Measurements from ENCODE around the gene CDK17.
"Not testable (repeated sequence)": the region's sequence is repeated elsewhere in the genome, so short reads cannot be mapped to it uniquely, and the experiment has no call there.

The CDK17 gene

DNA sequence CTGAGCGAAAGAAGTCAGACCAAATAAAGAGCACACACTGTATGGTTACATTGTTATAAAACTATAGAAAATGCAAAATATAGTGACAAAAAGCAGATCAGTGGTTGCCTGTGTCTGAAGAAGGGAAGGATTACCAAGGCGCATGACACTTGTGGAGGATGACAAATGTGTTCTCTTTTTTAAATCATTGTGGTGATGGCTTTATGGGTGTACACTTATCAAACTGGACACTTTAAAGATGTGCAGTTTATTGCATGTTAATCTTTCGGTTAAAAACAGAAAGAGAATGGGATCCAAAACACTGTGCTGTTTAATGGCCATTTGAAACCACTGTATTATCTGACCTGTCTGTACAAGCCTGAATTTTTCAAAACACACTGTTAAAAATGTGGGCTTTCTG, 8.8 kb upstream of the CDK17 start:
- no peak for TF ChIP-seq CTCF (IDR thresholded peaks at IDR 0.05; ENCODE audit: insufficient read depth, low read depth, low read length, missing control alignments)
- H3K4me3 ChIP-seq (ENCODE audit: low read depth, low read length): no peak overlapping the region
- DNase-seq (ENCODE audit: low read depth): no peak

DNA sequence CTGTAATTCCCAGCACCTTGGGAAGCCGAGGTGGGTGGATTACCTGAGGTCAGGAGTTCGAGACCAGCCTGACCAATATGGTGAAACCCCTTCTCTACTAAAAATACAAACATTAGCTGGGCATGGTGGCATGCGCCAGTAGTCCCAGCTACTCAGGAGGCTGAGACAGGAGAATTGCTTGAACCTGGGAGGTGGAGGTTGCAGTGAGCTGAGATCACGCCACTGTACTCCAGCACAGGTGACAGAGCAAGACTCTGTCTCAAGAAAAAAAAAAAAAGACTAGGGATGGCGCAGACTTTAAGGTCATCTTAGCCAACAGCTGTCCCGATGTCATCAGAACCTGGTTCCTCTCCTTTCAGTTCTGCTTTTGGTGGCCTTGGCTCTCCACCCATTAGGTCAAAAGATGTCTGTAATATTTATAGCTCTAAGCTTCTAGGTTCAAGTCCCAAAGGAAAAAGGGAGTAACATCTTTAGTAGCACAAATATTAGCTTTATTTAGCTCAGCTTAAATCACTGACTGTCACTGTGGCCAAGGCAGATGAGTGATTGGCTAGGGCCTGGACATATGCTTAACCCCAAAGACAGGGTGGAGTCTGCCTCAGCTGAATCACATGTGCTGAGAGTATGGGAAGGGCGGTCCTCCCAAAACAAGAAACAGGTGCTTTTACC, 7.3 kb upstream of the CDK17 start:
- not testable (repeated sequence) for H3K4me3 ChIP-seq (ENCODE audit: low read depth, low read length)
- DNase-seq (ENCODE audit: low read depth): peak; percentile 95

DNA sequence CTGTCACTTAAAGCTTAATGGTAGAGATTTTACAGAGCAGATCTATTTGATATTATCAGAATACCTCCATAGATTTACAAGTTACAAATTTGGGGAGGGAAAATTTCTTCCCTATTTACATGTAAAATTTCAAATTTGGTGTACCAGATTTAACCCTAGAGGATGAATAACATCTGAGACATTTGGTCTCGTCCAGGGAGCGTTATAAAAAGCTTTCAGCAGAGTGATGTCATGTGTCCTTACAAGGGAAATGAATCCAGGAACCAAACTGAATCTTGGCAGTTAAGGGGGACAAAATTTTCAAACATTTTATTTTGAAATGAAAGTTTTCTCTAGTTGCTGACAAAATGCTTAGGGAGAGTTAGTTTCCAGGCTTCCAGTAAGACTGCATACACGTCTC, 4.5 kb upstream of the CDK17 start:
- no peak for DNase-seq (ENCODE audit: low read depth)
- no peak overlapping the region for H3K4me3 ChIP-seq (ENCODE audit: low read depth, low read length)
- TF ChIP-seq CTCF (IDR thresholded peaks at IDR 0.05; ENCODE audit: insufficient read depth, low read depth, low read length, missing control alignments): no peak

- peak; percentile 82 for DNase-seq (ENCODE audit: low read depth)
- no peak overlapping the region for H3K4me3 ChIP-seq (ENCODE audit: low read depth, low read length)
- no peak for TF ChIP-seq CTCF (IDR thresholded peaks at IDR 0.05; ENCODE audit: insufficient read depth, low read depth, low read length, missing control alignments)
These were observed 3.6 kb upstream of the CDK17 start for GRCh38 chr12:96403870-96404269.

DNA sequence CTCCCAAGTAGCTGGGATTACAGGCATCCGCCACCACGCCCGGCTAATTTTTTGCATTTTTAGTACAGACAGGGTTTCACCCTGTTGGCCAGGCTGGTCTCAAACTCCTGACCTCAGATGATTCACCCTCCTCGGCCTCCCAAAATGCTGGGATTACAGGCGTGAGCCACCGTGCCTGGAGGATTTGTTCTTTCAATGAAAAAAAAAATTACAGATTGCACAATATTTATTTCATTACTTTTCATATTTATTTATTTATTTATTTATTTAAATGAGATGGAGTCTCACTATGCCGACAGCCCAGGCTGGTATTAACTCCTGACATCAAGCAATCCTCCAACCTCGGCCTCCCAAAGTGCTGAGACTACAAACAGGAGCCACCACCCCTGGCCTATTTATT, 2.3 kb upstream of the CDK17 start:
- not testable (repeated sequence) for DNase-seq (ENCODE audit: low read depth); H3K4me3 ChIP-seq (ENCODE audit: low read depth, low read length)

DNA sequence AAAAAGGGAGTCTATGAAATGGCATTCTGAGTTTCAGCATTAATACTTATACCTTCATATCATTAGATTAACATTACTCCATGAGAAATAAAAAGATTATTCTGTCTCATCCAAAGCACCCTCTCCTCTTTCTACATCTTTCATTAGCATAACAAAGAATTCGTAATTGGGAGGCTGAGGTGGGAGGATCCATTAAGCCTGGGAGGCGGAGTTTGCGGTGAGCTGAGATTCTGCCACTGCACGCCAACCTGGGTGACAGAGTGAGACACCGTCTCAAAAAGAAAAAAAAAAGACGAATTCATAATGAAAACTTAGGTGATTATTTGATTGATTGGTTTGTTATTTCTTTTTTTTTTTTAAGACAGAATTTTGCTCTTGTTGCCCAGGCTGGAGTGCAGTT, 1.8 kb upstream of the CDK17 start:
- no peak for DNase-seq (ENCODE audit: low read depth)
- no peak for TF ChIP-seq CTCF (IDR thresholded peaks at IDR 0.05; ENCODE audit: insufficient read depth, low read depth, low read length, missing control alignments)
- peak overlapping the region; percentile 91 for H3K4me3 ChIP-seq (ENCODE audit: low read depth, low read length)

GRCh38 chr12:96401076-96401871, 1.0 kb upstream of the CDK17 start:
- peak overlapping the region; percentile 91 for H3K4me3 ChIP-seq (ENCODE audit: low read depth, low read length)
- DNase-seq (ENCODE audit: low read depth): peak; percentile 83
- TF ChIP-seq CTCF (IDR thresholded peaks at IDR 0.05; ENCODE audit: insufficient read depth, low read depth, low read length, missing control alignments): peak; percentile 31

GRCh38 chr12:96400631-96401075, 414 bp upstream of the CDK17 start:
- no peak for DNase-seq (ENCODE audit: low read depth)
- TF ChIP-seq CTCF (IDR thresholded peaks at IDR 0.05; ENCODE audit: insufficient read depth, low read depth, low read length, missing control alignments): no peak
- H3K4me3 ChIP-seq (ENCODE audit: low read depth, low read length): peak overlapping the region; percentile 91

All from GM12865 (cell line).